H1 (cell line): ENCODE measurements around the gene MCF2L. TPM values are rescaled to one million over a fixed set of nuclear protein-coding genes. Genes with fewer than 3 reads are reported as not detected.

Source experiments
- CTCF ChIA-PET: fragments of 300-600 bp; sonication (Branson Sonifier 250); formaldehyde crosslinking; loops from one replicate; lab custom pipeline; 2021; ENCODE audit not compliant: partially characterized antibody; lab: Charles Lee
- POLR2A ChIA-PET: fragments of 300-600 bp; sonication (Branson Sonifier 250); formaldehyde crosslinking; loops from one replicate; lab custom pipeline; 2021; ENCODE audit warnings: inconsistent platforms; ENCODE audit not compliant: partially characterized antibody; lab: Charles Lee
- DNase-seq, 2 experiments: peaks; one replicate each; pipeline versions ENCODE4 v3.0.0 to v3.0.0-alpha.2; 2010 to 2022; ENCODE audit warnings: low spot score in 2 of 2, low read depth in 1 of 2, mixed read lengths in 1 of 2
- FAIRE-seq: peaks from 2 replicates; lab custom pipeline; 2011; peaks lifted over from hg19 to GRCh38; lab: Jason Lieb, UNC
- H2AFZ ChIP-seq: 2 replicates; pipeline ENCODE4 v1.8.1; 2012; ENCODE audit warnings: low read length, inconsistent platforms
- H2AK5ac ChIP-seq: 2 replicates; pipeline ENCODE4 v1.6.1; 2013; ENCODE audit warnings: low read depth, low read length
- H2BK120ac ChIP-seq: replicated peaks from 2 replicates; pipeline ENCODE3; 2013; ENCODE audit warnings: low read depth, low read length, inconsistent platforms
- H2BK12ac ChIP-seq: 2 replicates; pipeline ENCODE4 v1.6.1; 2013; ENCODE audit warnings: low read depth, low read length
- H2BK15ac ChIP-seq: 2 replicates; pipeline ENCODE4 v1.6.1; 2013; ENCODE audit warnings: low read length
- H2BK20ac ChIP-seq: 2 replicates; pipeline ENCODE4 v1.6.1; 2013; ENCODE audit warnings: low read length
- H2BK5ac ChIP-seq: 2 replicates; pipeline ENCODE4 v1.6.1; 2013; ENCODE audit warnings: low read depth, low read length
- H3K14ac ChIP-seq: 2 replicates; pipeline ENCODE4 v1.6.1; 2013; ENCODE audit warnings: inconsistent platforms; ENCODE audit not compliant: insufficient read length
- H3K18ac ChIP-seq: 2 replicates; pipeline ENCODE4 v1.6.1; 2013; ENCODE audit warnings: low read length; ENCODE audit errors: extremely low read depth
- H3K23ac ChIP-seq: 2 replicates; pipeline ENCODE4 v1.6.1; 2013; ENCODE audit warnings: inconsistent platforms; ENCODE audit not compliant: insufficient read length
- H3K23me2 ChIP-seq: 2 replicates; pipeline ENCODE4 v1.6.1; 2013; ENCODE audit warnings: low read depth, low read length
- H3K27ac ChIP-seq: 2 replicates; pipeline ENCODE4 v1.6.1; 2011; ENCODE audit warnings: low read depth, low read length, inconsistent platforms
- H3K27me3 ChIP-seq, 4 experiments: replicated peaks in 1 of 4; 1 replicate in 1 of 4; 2 replicates in 3 of 4; pipeline versions ENCODE4 v1.6.1 to v1.8.1; 2011 to 2013; ENCODE audit warnings: low read length in 3 of 4, mild to moderate bottlenecking in 3 of 4, inconsistent platforms in 2 of 4, mixed read lengths in 2 of 4, moderate library complexity in 1 of 4; ENCODE audit not compliant: control insufficient read depth in 3 of 4, insufficient read depth in 3 of 4; ENCODE audit errors: extremely low read depth in 1 of 4
- H3K36me3 ChIP-seq, 4 experiments: 2 replicates each; pipeline versions ENCODE4 v1.6.1 to v1.8.1; 2011 to 2013; ENCODE audit warnings: mild to moderate bottlenecking in 4 of 4, low read length in 3 of 4, moderate library complexity in 2 of 4, control low read depth in 1 of 4, inconsistent platforms in 1 of 4; ENCODE audit not compliant: insufficient read depth in 4 of 4, control insufficient read depth in 2 of 4
- H3K4ac ChIP-seq: replicated peaks from 2 replicates; pipeline ENCODE3; 2013; ENCODE audit warnings: low read length, low read depth, mixed read lengths, inconsistent platforms; ENCODE audit not compliant: insufficient read length
- H3K4me1 ChIP-seq, 4 experiments: replicated peaks in 1 of 4; 1 replicate in 1 of 4; 2 replicates in 3 of 4; pipeline versions ENCODE4 v1.6.1 to v1.8.1; 2011 to 2013; ENCODE audit warnings: low read length in 3 of 4, inconsistent platforms in 2 of 4, mixed read lengths in 1 of 4; ENCODE audit not compliant: insufficient read depth in 4 of 4, control insufficient read depth in 3 of 4
- H3K4me2 ChIP-seq, 2 experiments: 2 replicates each; pipeline versions ENCODE4 v1.6.1 to v1.8.1; 2011 to 2013; ENCODE audit warnings: low read depth in 2 of 2, low read length in 2 of 2, control low read depth in 1 of 2, inconsistent platforms in 1 of 2, mild to moderate bottlenecking in 1 of 2; ENCODE audit not compliant: insufficient read depth in 1 of 2
- H3K4me3 ChIP-seq, 4 experiments: fragments of 200-600, 300-600 bp in 1 of 4; sonication (generic), shearing (Covaris generic), sonication (Bioruptor Twin) in 1 of 4; 2 replicates each; pipeline versions ENCODE4 v1.5.1 to v1.8.1; 2011 to 2016; ENCODE audit warnings: low read length in 4 of 4, low read depth in 3 of 4, control low read depth in 2 of 4, inconsistent platforms in 2 of 4, mild to moderate bottlenecking in 2 of 4, mixed read lengths in 1 of 4, moderate library complexity in 1 of 4; ENCODE audit not compliant: insufficient read depth in 2 of 4; ENCODE audit errors: extremely low read depth in 1 of 4
- H3K56ac ChIP-seq: replicated peaks from 2 replicates; pipeline ENCODE3; 2013; ENCODE audit warnings: low read depth, mild to moderate bottlenecking, mixed read lengths, low read length, inconsistent platforms; ENCODE audit not compliant: insufficient read length
- H3K79me1 ChIP-seq: 2 replicates; pipeline ENCODE4 v1.6.1; 2013; ENCODE audit warnings: low read depth, low read length, control low read depth
- H3K79me2 ChIP-seq, 2 experiments: 2 replicates each; pipeline versions ENCODE4 v1.6.1 to v1.8.1; 2012 to 2013; ENCODE audit warnings: low read length in 2 of 2, mild to moderate bottlenecking in 2 of 2, inconsistent platforms in 1 of 2; ENCODE audit not compliant: insufficient read depth in 2 of 2, control insufficient read depth in 1 of 2
- H3K9ac ChIP-seq, 4 experiments: replicated peaks in 1 of 4; 1 replicate in 1 of 4; 2 replicates in 3 of 4; pipeline versions ENCODE4 v1.6.1 to v1.8.1; 2011 to 2013; ENCODE audit warnings: low read depth in 3 of 4, low read length in 3 of 4, control low read depth in 2 of 4, mild to moderate bottlenecking in 2 of 4, moderate library complexity in 2 of 4, inconsistent platforms in 1 of 4; ENCODE audit errors: extremely low read depth in 1 of 4
- H3K9me3 ChIP-seq, 2 experiments: 2 replicates each; pipeline versions ENCODE4 v1.6.1 to v1.8.1; 2012 to 2013; ENCODE audit warnings: mild to moderate bottlenecking in 2 of 2, moderate library complexity in 2 of 2, control low read depth in 1 of 2, inconsistent platforms in 1 of 2, low read depth in 1 of 2, low read length in 1 of 2, mixed read lengths in 1 of 2; ENCODE audit not compliant: insufficient read depth in 2 of 2
- H4K20me1 ChIP-seq, 2 experiments: replicated peaks in 1 of 2; 2 replicates each; pipeline versions ENCODE3 to v1.8.1; 2011 to 2013; ENCODE audit warnings: inconsistent platforms in 2 of 2, low read length in 2 of 2, mild to moderate bottlenecking in 1 of 2; ENCODE audit not compliant: insufficient read depth in 2 of 2, control insufficient read depth in 1 of 2
- H4K5ac ChIP-seq: 2 replicates; pipeline ENCODE4 v1.6.1; 2013; ENCODE audit warnings: low read length, low read depth, mixed read lengths, inconsistent platforms; ENCODE audit not compliant: insufficient read length
- H4K8ac ChIP-seq: 2 replicates; pipeline ENCODE4 v1.8.0; 2013; ENCODE audit warnings: mild to moderate bottlenecking, moderate library complexity, low read length, inconsistent platforms; ENCODE audit not compliant: insufficient read depth; ENCODE audit errors: extremely low read depth
- H4K91ac ChIP-seq: replicated peaks from 2 replicates; pipeline ENCODE3; 2013; ENCODE audit warnings: low read length, mixed read lengths, inconsistent platforms; ENCODE audit not compliant: insufficient read length
- ATF2 ChIP-seq: IDR thresholded peaks from 2 replicates; pipeline ENCODE4 v1.6.1; 2012; ENCODE audit warnings: low read length, inconsistent platforms
- BACH1 ChIP-seq: IDR thresholded peaks from 2 replicates; pipeline ENCODE4 v1.6.1; 2012; ENCODE audit warnings: low read length, improper control_type of control experiment
- CEBPB ChIP-seq: IDR thresholded peaks from 2 replicates; pipeline ENCODE4 v1.6.1; 2012; ENCODE audit warnings: low read depth, low read length
- EP300 ChIP-seq, 2 experiments: IDR thresholded peaks; 1 replicate in 1 of 2; 2 replicates in 1 of 2; pipeline ENCODE4 v1.6.1; 2011 to 2012; ENCODE audit warnings: low read depth in 2 of 2, low read length in 2 of 2, mild to moderate bottlenecking in 2 of 2, borderline replicate concordance in 1 of 2, inconsistent platforms in 1 of 2, moderate library complexity in 1 of 2
- HDAC2 ChIP-seq, 2 experiments: fragments of 300-600 bp in 1 of 2; sonication (generic) in 1 of 2; IDR thresholded peaks; 2 replicates each; pipeline ENCODE4 v1.6.1; 2011 to 2012; ENCODE audit warnings: low read depth in 2 of 2, low read length in 2 of 2, mild to moderate bottlenecking in 2 of 2, moderate library complexity in 2 of 2, borderline replicate concordance in 1 of 2, inconsistent platforms in 1 of 2
- KDM4A ChIP-seq: IDR thresholded peaks from one replicate; pipeline ENCODE4 v1.7.1; 2012; ENCODE audit warnings: low read depth, mild to moderate bottlenecking, moderate library complexity, low read length, inconsistent platforms; ENCODE audit not compliant: severe bottlenecking
- RAD21 ChIP-seq, 2 experiments: IDR thresholded peaks in 1 of 2; conservative IDR thresholded peaks in 1 of 2; 2 replicates each; pipeline ENCODE4 v1.6.1; 2011; ENCODE audit warnings: low read depth in 2 of 2, low read length in 2 of 2, improper control_type of control experiment in 1 of 2, inconsistent platforms in 1 of 2, mild to moderate bottlenecking in 1 of 2, moderate library complexity in 1 of 2
- RBBP5 ChIP-seq: IDR thresholded peaks from 2 replicates; pipeline ENCODE4 v1.7.1; 2012; ENCODE audit warnings: low read depth, mild to moderate bottlenecking, inconsistent platforms, low read length, moderate library complexity, borderline replicate concordance
- SIN3A ChIP-seq, 2 experiments: IDR thresholded peaks in 1 of 2; conservative IDR thresholded peaks in 1 of 2; 2 replicates each; pipeline ENCODE4 v1.6.1; 2011 to 2012; ENCODE audit warnings: low read length in 2 of 2, improper control_type of control experiment in 1 of 2, low read depth in 1 of 2, mild to moderate bottlenecking in 1 of 2
- SP4 ChIP-seq: IDR thresholded peaks from 2 replicates; pipeline ENCODE4 v1.6.1; 2012; ENCODE audit warnings: low read length, inconsistent platforms
- ZNF274 ChIP-seq: IDR thresholded peaks from 2 replicates; pipeline ENCODE4 v1.7.0; 2012; ENCODE audit warnings: low read length, borderline replicate concordance; ENCODE audit errors: extremely low read depth
- WGBS, 2 experiments: shearing (Covaris generic) in 1 of 2; methylation state at CpG; one replicate each; pipeline versions ENCODE4 v1.1.6 to v1.1.7; 2013 to 2015; ENCODE audit warnings: low lambda C conversion rate in 2 of 2, mixed read lengths in 2 of 2, inconsistent platforms in 1 of 2, low coverage in 1 of 2, missing lambda C conversion rate in 1 of 2; ENCODE audit not compliant: insufficient replicate concordance in 2 of 2, insufficient coverage in 1 of 2, insufficient read length in 1 of 2; ENCODE audit errors: extremely low coverage in 1 of 2, missing lambda C conversion rate in 1 of 2; 5-methylcytosine and 5-hydroxymethylcytosine counted together
- polyA plus RNA-seq, 7 experiments: library from polyadenylated mRNA; depleted of rRNA in 3 of 7; stranded (reverse) in 5 of 7; unstranded in 2 of 7; fragments of >200 nt in 5 of 7; fragments of 200-250 nt in 2 of 7; gene quantifications; 1 replicate in 5 of 7; 2 replicates in 1 of 7; 4 replicates in 1 of 7; pipeline versions ENCODE4 v1.2.1 to v1.2.3, GENCODE V29; 2011 to 2013; ENCODE audit warnings: missing spikeins in 2 of 7, mixed read lengths in 2 of 7
- total RNA-seq: library from RNA; stranded (reverse); fragmentation: NEBNext Ultra II Directional; extraction: Animal tissue kit (Norgen Biotek cat#: 25700); gene quantifications from 2 replicates; pipeline ENCODE4 v1.2.1, GENCODE V29; 2021

The MCF2L gene
- total and polyA plus RNA-seq, 2 of the 8 experiments (the other 6 are each of a cell fraction or from before 2014, with no cell fraction given), result 10.1 to 24.4 TPM

- no peaks in the 10 kb centered on the region for H3K27me3 ChIP-seq
- H3K79me2 ChIP-seq, result no peaks in the 10 kb centered on the region
- H3K9ac ChIP-seq, result no peak overlapping the region
- H4K8ac ChIP-seq, result no peak overlapping the region
- H3K27ac ChIP-seq, result no peak overlapping the region
- DNase-seq, result no peak
- no peak overlapping the region for H2BK5ac ChIP-seq
- H3K56ac ChIP-seq, result no peak overlapping the region
- H2BK20ac ChIP-seq, result no peak overlapping the region
- no peak overlapping the region for H4K5ac ChIP-seq
- ChIA-PET CTCF (interaction anchor here (1.4 kb wide), 1 partner anchor 43 kb away, joined by 3 read pairs; no protein-coding TSS in a partner anchor), POLR2A (no interaction called here)
- H3K23me2 ChIP-seq, result no peaks in the 10 kb centered on the region
- H3K36me3 ChIP-seq, result peaks cover 0 to 3% (median 0%) of the 10 kb centered on the region in 4 experiments; a peak in 4 of 8 replicates
- H3K4me2 ChIP-seq, result no peak overlapping the region
- no peak overlapping the region for H2AK5ac ChIP-seq
- H2BK15ac ChIP-seq, result no peak overlapping the region
- no peak overlapping the region for H2BK12ac ChIP-seq
- FAIRE-seq, result no peak
- no peaks in the 10 kb centered on the region for H3K79me1 ChIP-seq
- H3K14ac ChIP-seq, result no peak overlapping the region
- H4K91ac ChIP-seq, result no peak overlapping the region
- H3K18ac ChIP-seq, result no peak overlapping the region
- WGBS, 2 experiments, result 88% methylated on average over 3 of the region's 3 CpGs; no CpG with 5 or more reads in 1 of the 2 experiments
- H3K4me3 ChIP-seq, result no peak overlapping the region
- no peak overlapping the region for H3K4ac ChIP-seq
- no peak overlapping the region for H2AFZ ChIP-seq
- no peak overlapping the region for H2BK120ac ChIP-seq
- peaks cover 0 to 6% (median 0%) of the 10 kb centered on the region in 4 experiments; a peak in 2 of 7 replicates for H3K4me1 ChIP-seq
- no peak overlapping the region for H3K23ac ChIP-seq
- H4K20me1 ChIP-seq, result no peaks in the 10 kb centered on the region
- H3K9me3 ChIP-seq, result no peaks in the 10 kb centered on the region
- no peak; the same call in 1 of the 2 replicates for TF ChIP-seq CEBPB
- TF ChIP-seq ZNF274, result no peak
- no peak for TF ChIP-seq RAD21 (IDR thresholded peaks at IDR 0.05 in 1 of 2, conservative IDR thresholded peaks at IDR 0.05 in 1 of 2; ENCODE audit: low read depth in 2 of 2, low read length in 2 of 2)
- TF ChIP-seq RBBP5, result no peak
- no peak for TF ChIP-seq EP300 (IDR thresholded peaks at IDR 0.05; ENCODE audit: borderline replicate concordance in 1 of 2, low read depth in 2 of 2, low read length in 2 of 2)
- no peak for TF ChIP-seq BACH1
- no peak for TF ChIP-seq KDM4A
- TF ChIP-seq ATF2, result no peak
- TF ChIP-seq SIN3A (conservative IDR thresholded peaks at IDR 0.05 in 1 of 2, IDR thresholded peaks at IDR 0.05 in 1 of 2; ENCODE audit: low read depth in 1 of 2, low read length in 2 of 2), result no peak
- no peak for TF ChIP-seq SP4
- no peak for TF ChIP-seq HDAC2 (IDR thresholded peaks at IDR 0.05; ENCODE audit: borderline replicate concordance in 1 of 2, low read depth in 2 of 2, low read length in 2 of 2)
These were observed 103.4 kb downstream of the MCF2L start for GRCh38 chr13:113072376-113072775.
